ENCODE measurements around the gene C1orf105. TPM values are rescaled to one million over a fixed set of nuclear protein-coding genes. Genes with fewer than 3 reads are reported as not detected.

The C1orf105 gene
- total RNA-seq, 1 donor from 2014 or later = not detected

DNA sequence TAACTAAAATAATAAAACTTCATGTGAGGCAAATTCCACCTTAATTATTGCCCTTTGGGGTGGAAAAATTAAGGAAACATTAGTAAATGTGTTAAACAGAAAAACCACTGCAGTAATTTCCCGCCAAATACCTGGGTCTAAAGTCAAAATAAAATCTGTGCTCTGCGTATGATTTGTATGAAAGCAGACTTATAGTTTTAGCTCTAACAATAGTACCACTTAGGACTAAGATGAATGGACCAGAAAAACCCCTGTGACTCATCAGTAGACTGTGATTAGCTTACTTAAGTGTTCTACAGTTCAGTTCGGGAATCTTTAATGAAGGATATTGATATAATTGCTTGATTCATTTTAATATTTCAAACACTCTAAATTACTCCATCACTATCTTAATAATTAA lies 23.3 kb upstream of the C1orf105 start:
- peak; percentile 50 for DNase-seq (ENCODE audit: low read depth, low spot score)

DNA sequence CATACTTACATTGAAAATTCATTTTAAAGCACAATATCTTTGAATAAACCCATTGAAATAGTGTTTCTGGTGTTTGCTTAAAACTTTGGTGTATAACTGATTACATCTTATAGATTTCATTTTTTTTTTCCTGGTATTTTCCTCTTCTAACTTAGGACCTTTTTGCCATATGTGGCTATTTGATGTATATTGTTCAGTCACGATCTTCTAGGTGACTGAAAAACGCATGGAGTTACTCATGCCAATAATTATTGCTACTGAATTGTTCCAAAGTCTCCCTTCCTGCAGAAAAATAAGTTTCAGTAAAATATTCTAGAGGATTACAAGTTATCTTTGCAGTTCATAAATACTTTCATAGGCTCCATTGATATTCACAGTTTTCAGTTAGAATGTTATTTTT lies 22.9 kb upstream of the C1orf105 start:
- no peak for DNase-seq (ENCODE audit: low read depth, low spot score)

DNA sequence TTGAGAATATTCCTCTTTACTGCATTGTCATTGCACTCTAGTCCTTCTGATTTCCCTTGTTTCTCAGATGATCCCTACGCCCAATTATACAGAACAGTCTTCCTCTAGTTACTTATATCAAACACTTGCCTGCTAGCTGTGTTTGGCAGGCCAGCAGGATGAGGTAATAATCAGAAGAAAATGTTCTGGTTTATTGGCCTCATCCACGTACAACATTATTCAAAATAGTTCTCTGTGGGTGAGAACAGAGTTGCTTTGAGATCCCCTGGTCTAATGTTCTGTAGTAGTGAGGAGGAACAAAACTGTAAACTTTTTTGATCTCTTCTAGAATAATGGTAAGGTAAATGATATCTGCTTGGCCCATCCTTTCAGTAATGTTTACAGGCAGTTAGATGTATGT lies 22.3 kb upstream of the C1orf105 start:
- no peak for DNase-seq (ENCODE audit: low read depth, low spot score)

DNA sequence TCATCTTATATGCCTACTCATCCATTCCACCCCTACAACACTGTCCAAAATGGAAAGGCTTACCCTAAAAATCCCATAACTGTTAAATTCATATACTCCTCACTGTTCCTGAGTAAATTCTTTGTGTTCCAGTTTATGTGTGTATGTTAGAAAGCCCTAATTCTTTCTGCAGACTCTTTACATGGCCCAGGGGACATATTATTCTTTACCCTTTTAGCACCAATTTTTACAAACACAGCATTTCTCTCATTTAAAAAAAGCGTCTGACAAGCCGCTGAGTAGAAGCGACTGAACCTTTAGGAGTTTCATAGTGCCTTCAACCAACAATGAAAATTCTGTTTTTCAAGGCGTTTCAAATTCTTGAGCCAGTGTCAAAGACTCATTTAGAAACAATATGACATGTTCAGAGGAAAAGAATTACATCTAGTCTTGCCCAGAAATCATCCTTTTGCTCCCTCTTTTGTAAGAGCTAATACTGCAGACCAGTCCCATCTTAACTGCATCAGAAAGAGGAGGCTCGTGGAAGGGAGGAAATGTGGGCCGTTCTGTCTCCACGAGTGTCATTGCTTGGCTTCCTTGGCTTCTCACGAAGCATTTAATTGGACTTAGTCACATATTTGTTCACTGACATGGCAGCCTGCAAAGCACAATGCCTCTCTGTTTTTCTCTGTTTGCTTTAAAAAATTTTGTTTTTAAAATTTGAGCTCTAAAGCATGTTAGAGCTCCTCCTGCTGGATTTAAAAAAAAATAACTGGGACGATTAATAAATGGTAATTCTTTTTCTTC lies 21.3 kb upstream of the C1orf105 start:
- peak; percentile 54 for DNase-seq (ENCODE audit: low read depth, low spot score)

DNA sequence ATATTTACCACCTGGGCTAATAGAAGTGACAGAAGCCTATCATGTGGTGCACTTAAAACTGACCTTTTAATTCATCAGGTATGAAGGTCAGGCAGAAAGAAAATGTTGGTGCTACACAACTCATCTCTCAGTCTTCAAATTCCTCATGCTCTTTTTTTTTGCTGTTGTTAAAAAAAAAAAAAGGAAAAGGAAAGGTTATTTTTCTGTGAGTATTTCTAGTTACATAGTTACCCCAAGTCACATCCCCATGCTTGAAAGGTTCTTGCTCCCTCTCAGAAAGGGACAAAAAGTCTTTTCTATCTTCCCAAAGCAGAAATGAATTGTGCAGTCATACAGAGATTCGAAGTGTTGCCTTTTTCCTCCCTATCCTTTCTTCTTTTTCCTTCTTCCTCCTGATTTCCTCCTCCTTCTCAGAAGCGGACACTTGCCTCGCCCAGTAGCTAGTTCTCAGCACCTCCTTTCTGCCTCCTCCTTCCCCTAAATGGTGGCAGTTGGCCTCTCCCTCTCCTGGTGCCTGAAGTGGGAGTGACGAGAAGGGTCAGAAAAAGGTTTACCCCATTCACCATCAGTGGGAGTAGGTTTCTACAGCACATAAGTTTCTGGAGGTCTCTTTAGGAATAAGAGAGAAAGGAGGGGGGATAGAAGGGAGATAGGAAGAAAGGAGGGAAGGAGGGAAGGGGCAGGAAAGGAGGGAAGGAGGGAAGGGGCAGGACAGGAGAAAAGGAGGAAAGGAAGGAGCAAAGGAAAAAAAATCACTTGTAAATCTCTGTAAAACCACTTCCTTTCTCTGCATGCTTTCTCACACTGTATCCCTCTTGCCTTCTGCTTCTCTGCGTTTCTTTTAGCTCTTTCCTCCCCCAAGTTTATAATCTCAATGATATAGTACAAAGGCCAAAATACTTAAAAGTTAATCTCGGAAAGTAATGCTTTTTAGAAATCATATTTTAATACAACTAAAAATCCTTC lies 20.4 kb upstream of the C1orf105 start:
- DNase-seq (ENCODE audit: low read depth, low spot score) = no peak

DNA sequence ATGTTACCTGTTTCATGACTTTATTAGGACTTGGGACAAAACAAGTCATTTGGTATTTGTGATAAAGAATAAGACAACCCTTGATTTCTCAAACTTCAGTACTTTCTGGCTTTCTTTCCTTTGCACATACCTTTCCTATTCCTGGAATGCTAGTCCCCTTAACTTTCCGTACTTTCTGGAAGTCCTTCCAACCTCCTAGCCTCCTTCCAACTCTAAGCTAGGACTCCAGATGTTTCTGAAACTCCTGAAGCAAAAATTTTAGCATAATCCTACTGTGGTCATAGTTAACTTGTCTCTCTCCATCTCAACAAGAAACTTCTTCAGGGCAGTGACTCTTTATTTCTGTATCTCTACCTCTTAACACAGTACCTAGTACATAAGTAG lies 19.8 kb upstream of the C1orf105 start:
- no peak for DNase-seq (ENCODE audit: low read depth, low spot score)

DNA sequence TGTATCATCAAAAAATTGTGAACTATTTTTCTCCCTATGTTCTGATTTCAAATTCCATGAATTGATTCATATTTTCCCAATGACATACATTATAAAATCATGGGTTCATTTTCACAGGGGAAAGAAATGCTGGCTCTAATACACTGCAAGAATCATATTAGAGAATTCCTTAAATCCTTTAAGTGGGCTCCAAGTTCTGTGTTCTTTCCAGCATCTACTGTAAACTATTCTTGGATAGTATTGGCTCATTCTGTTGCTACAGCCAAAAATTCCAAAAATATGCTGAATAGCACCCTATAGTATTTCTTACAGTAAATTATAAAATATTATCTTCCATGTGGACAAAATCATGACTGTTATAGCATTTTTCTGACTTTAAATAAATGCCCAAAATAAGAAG lies 19.0 kb upstream of the C1orf105 start:
- DNase-seq (ENCODE audit: low read depth, low spot score) = no peak

DNA sequence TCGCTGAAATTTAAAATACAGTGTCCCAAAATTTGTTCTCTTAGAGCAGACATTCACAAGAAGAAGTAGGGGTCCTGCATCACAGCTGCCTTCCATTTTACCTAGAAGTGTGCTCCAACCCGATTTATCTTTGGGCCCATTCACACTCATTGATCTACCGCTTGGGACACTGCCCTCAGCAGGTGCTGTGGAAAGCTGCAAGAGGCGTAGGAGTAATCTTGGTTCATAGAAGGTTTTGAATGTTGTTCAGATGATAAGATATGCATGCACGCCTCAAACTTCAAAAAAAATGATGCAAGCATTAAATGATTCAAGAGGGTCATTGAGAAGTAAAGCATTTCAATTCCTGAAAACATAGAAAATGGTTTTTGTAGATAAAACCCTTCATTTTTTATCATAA lies 18.6 kb upstream of the C1orf105 start:
- DNase-seq (ENCODE audit: low read depth, low spot score) = no peak

DNA sequence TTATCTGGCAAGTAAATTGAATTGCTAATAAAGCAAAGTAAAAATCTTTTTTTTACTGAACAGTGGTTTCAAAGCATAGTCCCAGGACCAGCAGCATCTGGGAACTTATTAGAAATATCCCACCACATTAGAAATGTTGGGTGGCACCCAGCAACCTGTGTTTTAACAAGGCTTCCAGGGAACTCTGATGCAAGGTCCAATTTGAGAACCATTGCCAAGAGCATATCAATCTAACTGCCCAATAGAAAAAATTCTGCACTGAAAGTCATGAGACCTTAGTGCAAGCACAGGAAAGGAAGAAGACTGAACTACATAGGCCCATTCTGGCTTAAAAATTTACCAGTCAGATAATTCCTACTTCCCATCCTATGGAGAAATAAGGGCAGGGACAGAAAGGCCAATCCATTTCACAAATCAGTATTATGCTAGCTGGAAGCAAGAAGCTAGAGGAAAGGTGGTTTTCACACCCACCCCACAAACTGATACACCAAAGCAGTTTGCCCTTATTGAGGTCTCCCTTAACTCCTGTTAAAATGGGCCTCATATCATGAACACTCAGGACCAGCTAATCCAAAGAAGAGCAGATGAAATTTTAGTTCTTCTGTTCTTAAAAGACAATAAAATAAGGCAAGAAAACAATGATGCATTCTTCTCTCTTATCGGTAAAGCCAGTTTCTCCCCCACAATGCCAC lies 17.5 kb upstream of the C1orf105 start:
- DNase-seq (ENCODE audit: low read depth, low spot score) = no peak

DNA sequence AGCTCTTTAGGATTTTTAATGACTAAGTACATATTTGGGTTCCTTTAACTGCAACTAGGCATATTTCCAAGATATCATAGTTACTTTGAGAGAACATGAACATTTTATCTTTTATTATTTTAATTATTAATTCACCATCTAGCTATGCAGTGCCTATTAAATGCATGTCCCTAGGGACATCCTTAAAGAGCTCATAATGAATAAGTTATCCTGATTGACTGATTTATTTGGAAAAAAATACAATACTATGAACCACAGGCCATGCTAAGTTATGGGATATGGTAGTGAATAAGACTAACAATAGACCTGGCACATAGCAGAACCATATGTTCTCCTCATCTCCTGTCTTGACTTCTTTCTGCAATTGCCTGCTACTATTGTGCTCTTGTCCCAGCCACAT lies 16.4 kb upstream of the C1orf105 start:
- no peak for DNase-seq (ENCODE audit: low read depth, low spot score)

DNA sequence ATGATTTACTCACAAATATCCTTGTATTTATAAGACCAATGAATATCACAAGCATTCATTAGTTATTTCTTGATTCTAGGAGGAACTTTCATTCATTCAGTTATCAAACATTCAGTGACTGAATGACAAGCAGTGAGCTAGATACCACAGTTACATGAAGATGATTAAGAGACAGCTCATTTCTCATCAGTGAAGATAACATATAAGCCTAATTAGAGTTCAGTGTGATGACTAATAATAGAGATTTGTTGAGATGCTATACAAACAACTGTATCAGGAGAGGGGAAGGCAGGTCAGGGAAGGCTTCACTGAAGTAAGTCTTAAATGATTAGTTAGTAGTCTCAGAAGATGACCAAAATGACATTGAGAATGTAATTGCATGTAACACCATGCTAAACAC lies 14.6 kb upstream of the C1orf105 start:
- no peak for DNase-seq (ENCODE audit: low read depth, low spot score)

DNA sequence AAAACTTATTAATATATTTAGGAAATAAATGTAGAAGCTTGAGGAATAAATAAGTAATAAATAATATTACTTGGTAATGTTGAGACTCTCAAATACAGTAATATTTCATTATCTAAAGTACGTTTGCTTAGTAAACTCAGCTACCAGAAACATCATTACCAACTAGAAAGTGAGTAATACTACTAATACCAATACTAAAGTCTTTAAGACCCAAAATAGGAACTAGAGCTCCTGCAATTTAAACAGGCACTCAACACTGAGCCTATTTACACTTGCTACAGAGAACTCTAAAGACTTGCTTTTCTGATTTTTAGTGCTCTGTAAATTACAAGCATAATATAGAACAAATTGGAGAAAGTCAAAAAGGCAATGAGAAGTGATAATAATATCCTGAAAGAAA lies 13.5 kb upstream of the C1orf105 start:
- DNase-seq (ENCODE audit: low read depth, low spot score) = no peak

DNA sequence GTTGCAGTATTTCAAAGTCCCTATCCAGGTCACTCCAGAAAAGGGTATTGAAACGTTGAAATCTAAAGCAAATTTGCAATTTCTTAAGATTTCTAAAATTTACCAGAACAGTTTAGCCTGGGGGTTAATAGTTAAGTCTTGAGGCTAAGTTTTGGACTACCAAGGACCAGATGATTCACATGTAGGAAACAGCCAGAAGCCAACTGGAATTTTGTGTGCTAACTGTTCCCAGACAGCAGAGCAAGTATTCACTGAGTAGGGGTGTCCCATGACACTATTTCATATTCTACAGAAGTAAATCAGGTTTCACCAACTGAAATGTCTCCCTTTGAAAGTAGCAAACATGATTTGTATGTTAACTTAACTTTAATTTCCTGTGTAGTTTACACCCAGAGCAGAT lies 11.5 kb upstream of the C1orf105 start:
- DNase-seq (ENCODE audit: low read depth, low spot score) = no peak

DNA sequence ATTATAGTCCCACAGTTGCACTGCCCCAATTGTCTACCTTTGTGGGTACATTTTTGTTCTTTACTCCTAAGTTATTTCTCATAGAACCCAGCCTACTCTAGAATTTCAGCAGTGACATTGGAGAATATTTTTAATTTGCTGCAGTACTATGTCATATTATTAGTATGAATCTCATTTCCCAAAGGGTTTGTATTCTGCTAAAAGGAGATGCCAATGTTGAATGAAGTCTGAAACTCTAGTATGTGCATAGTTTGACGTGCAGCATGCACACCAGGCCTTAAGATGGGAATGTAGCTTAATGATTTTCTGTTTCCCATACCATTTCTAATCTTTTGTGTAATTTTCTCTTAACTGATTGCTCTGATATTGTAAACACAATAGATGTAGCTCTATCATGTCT lies 10.5 kb upstream of the C1orf105 start:
- DNase-seq (ENCODE audit: low read depth, low spot score) = no peak

DNA sequence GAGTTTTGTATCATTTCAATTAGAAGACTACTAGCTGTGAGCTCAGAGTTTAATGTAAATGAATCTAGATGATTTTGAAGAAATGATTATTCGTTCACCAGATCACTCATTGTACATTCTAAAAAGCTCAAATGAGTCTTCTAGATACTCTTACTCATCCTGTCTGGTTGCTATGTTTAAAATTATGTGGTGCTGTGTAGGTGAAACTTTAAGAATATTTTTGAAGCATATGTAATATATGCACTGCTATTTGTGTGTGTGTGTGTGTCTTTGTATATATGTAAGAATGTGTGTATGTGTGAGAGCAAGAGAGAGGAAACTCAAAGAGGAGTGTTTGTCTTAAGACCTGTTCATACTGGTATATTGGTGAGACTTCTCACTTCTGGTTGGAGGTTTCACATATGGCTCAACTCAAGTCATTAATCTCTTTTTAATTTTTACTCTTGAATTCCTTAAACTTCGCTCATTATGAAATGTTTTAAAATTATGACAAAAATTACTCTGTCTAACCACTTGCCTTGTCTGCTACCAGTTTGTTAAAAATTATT lies 8.6 kb upstream of the C1orf105 start:
- no peak for DNase-seq (ENCODE audit: low read depth, low spot score)

DNA sequence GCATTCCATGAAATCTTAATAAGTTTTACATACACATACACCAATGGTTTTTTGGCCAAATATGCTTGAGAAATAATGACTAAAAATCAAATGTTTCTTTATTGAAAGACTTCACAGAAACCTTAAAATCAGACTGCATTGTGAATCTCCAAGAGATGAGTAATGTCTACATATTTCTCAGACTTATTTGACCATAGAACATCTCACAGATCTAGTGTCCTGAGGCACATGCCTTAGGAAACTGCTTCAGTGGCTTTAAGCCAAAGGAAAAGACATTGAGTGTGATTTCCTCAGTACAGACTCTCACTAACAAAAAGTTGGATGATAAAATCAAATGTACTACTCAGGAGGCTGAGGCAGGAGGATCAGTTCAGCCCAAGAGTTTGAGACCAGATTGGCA lies 6.2 kb upstream of the C1orf105 start:
- DNase-seq (ENCODE audit: low read depth, low spot score) = no peak

DNA sequence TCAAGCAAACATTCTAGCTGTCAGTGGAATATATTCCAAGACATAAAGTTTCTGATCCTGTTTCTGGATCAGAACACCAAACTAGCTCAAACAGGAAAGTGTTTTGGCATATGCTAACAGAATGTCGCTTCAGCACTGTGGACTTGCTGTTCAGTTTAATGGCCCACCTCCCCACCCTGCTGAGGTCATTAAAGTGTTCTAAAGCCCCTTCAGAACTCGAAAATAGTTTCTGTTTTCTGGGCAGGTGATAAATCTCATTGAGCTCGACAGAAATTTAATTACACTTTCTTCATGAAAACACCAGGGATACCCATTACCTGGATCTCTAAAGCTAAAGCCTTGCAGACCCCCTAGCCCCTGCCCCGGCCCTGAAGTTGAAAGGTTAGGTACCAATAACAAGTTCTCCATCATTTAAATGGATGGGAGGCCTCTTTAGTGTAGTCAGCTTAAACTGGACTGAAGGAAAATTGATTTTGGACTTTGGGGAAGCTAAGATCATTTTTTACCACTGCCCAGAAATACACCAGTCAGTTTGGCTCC lies 3.9 kb upstream of the C1orf105 start:
- DNase-seq (ENCODE audit: low read depth, low spot score) = no peak

DNA sequence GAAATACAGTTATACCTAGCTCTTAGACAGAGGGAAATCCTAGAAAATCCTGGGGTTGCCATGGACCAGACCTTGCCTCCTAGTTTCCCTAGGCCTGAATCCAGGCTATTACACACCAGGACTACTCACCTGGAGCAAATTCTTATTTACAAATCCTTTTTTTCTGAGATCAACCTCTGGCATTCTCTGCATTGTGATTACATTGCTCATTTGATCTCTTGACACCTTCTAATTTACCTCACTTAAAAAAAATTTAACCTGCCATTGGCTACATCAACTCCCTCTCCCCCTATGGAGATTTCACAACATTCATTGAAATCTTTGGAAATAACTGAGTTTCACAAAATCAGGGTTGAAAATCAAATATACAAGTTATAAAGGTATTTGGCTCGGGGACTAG lies 2.9 kb upstream of the C1orf105 start:
- no peak for DNase-seq (ENCODE audit: low read depth, low spot score)

DNA sequence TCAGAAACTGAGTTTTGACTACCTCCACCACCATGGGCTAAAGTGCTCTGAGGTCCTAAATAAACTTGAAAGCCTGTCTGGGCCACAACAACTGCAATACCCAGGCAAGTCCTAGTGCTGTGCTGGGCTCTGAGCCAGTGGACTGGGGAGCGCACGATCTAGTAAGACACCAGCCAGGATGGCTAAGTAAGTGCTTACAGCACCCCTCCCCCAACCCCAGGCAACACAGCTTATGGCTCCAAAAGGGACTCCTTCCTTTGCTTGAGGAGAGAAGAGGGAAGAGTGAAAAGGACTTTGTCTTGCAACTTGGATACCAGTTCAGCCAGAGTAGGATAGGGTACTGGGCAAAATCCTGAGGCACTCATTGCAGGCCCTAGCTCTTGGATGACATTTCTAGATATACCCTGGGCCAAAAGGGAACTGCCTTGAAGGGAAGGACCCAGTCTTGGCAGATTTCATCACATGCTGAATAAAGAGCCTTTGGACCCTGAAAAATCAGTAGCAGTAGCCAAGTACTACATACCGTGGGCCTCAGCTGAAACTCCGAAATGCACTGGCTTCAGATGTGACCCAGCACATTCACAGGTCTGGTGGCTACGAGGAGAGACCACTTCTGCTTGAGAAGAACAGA lies 1.6 kb downstream of the C1orf105 start:
- DNase-seq (ENCODE audit: low read depth, low spot score) = no peak

DNA sequence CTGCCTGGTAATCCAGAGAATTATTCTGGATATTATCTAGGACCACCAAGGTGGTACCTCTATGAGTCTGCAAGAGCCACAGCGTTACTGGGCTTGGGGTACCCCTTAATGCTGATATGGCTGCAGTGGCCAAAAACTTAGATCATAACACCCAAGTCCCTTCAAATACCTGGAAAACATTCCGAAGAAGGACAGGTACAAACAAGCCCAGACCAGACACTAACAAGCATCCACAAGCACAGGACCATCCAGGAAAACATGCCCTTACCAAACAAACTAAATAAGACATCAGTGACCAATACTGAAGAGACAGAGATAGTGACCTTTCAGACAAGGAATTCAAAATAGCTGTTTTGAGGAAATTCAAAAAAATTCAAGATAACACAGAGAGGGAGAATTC lies 2.9 kb downstream of the C1orf105 start:
- no peak for DNase-seq (ENCODE audit: low read depth, low spot score)

DNA sequence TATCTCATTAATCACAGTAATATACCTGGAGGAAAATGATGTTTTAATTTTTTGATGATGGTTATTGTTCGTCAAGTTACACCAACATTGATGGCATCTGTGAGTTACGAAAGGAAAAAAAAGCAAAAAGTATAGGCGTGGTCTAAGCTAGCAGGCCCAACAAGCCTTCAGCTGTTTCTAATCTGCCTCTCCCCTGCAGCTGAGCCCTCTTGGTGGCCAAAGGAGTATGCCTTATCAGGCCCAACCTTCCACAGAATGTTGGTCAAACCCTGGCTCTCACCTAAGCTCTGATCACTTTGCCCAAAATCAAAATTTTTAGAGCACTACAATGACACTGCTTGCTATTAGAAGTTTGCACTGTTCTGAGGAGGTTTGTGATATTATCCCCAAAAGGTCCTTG lies 4.9 kb downstream of the C1orf105 start:
- DNase-seq (ENCODE audit: low read depth, low spot score) = no peak

All from pulmonary artery endothelial cell (primary cell).